ENCODE data around the gene ZNF554.

Gene ZNF554

DNA sequence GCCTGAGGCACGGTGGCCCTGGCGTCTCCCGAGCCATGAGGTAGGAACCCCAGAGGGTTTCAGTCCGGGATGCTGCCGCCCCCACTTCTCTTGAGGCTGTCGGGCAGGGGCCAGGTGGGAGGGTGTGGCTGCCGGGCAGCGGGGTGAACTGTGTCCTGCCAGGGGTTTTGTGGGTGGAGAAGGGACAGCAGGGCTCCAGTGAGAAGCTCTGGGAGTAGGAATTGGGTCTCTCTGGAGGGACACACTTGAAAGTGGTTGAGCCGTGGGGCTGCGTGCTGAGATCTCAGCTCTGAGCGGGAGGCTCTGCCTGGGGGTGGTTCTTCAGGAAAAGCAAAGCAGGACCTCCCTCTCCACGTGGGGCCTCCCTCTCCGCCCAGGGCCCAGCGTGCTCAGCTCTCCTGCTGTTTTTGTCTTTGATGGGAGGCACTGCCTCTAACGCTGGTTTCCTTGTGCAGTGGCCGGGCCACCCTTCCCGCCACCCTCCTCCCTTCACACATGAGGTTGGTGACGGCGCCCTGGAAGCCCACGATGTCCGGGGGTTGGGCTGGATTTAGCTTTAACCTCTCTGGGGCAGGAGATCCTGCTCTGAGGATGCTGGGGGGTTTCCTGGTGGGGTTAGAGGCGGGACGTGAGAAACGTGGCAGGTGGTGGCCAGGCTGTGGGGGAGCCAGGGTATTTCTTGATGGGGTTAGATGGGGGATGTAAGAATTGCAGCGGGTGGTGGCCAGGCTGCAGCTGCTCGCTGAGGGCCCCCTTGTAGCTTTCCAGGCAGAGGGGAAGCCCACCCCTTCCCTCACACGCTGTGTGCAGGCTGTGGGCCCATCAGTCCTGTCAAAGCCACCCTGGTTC lies 15.3 kb upstream of the ZNF554 start:
- Histone ChIP-seq H3K36me3 (ENCODE audit: insufficient read depth, insufficient read length, low read length) (peaks cover 95% of the 10 kb centered on the region), H3K9me3 (ENCODE audit: insufficient read depth, low read length) (no peaks in the 10 kb centered on the region), H3K27me3 (ENCODE audit: insufficient read depth, insufficient read length) (no peaks in the 10 kb centered on the region), H3K9ac (ENCODE audit: insufficient read length, low read depth) (no peak overlapping the region), H3K4me3 (ENCODE audit: insufficient read length, low read depth) (no peak overlapping the region), H3K4me1 (ENCODE audit: insufficient read depth, insufficient read length) (peaks cover 2% of the 10 kb centered on the region)
- no peak for DNase-seq (ENCODE audit: low read depth, low spot score)
- TF ChIP-seq YY1 (IDR thresholded peaks at IDR 0.05; ENCODE audit: insufficient read depth, insufficient read length) (no peak), ZNF274 (IDR thresholded peaks at IDR 0.05; ENCODE audit: low read depth, low read length) (no peak), SUZ12 (IDR thresholded peaks at IDR 0.05; ENCODE audit: extremely low read depth, insufficient read depth, insufficient read length) (no peak)

DNA sequence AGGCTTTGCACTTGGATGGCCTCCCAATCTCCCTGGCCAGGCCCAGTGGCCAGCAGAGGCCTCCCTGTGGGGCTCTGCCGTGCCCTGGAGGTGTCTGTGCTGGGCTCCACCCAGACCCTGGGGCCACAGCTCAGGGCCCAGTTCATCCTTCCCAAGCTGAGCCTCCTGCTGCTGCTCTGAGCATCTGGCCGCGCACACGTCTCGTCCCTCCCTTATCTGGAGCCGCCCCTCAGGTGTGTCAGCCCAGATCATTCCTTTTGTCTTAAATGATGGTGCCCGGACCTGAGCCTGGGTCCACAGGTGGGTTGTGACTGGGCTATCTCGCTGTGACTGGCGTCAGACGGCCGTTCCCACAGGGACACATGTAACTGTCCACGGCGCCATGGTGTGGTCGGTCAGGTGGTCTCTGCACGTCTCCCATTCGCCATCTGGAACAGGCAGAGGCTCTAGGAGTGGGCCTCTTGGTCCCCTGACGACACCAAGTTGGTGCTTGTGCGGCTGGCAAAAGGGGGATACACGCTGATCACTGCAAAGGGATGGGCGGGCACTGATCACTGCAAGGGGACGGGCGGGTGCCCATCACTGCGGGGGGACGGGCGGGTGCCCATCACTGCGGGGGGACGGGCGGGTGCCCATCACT lies 14.3 kb upstream of the ZNF554 start:
- H3K27me3 ChIP-seq (ENCODE audit: insufficient read depth, insufficient read length), result no peaks in the 10 kb centered on the region
- H3K4me3 ChIP-seq (ENCODE audit: insufficient read length, low read depth), result no peak overlapping the region
- H3K9me3 ChIP-seq (ENCODE audit: insufficient read depth, low read length), result no peaks in the 10 kb centered on the region
- H3K36me3 ChIP-seq (ENCODE audit: insufficient read depth, insufficient read length, low read length), result peaks cover 95% of the 10 kb centered on the region
- TF ChIP-seq YY1 (IDR thresholded peaks at IDR 0.05; ENCODE audit: insufficient read depth, insufficient read length), result no peak
- no peak for TF ChIP-seq ZNF274 (IDR thresholded peaks at IDR 0.05; ENCODE audit: low read depth, low read length)
- no peak for TF ChIP-seq SUZ12 (IDR thresholded peaks at IDR 0.05; ENCODE audit: extremely low read depth, insufficient read depth, insufficient read length)
- no peak for DNase-seq (ENCODE audit: low read depth, low spot score)
- H3K9ac ChIP-seq (ENCODE audit: insufficient read length, low read depth), result no peak overlapping the region
- H3K4me1 ChIP-seq (ENCODE audit: insufficient read depth, insufficient read length), result peaks cover 2% of the 10 kb centered on the region

DNA sequence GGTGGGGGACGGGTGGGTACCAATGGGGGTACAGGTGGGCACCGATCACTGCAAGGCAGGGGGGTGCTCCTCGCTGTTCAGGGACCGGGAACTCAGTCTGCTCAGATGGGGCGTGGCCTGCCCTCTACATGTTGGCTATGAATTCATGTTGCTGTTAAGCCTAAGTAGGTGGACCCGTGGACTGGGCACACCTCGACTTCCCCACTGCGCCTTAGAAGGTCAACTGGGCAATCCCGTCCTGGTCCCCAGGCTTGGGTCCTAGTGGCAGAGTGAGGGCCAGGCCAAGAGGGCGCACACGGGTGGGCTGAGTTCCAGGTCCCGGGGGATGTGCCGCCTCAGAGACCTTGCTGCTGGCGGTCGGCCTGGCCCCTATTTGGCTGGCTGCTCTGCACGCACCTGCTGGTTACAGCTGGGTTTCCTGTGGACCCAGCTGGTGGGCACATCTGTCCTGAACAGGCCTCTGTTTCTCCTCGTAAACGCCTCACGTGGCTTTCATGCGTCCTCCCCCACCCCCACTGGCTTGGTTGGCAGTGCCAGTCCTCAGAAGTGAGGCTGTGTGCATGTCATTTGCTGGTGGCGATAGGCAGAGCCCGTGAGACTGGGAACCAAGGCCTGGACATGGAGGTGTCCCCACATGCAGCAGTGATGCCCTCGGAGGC lies 13.5 kb upstream of the ZNF554 start:
- DNase-seq (ENCODE audit: low read depth, low spot score), result no peak
- H3K9ac ChIP-seq (ENCODE audit: insufficient read length, low read depth), result no peak overlapping the region
- peaks cover 2% of the 10 kb centered on the region for H3K4me1 ChIP-seq (ENCODE audit: insufficient read depth, insufficient read length)
- H3K9me3 ChIP-seq (ENCODE audit: insufficient read depth, low read length), result no peaks in the 10 kb centered on the region
- H3K27me3 ChIP-seq (ENCODE audit: insufficient read depth, insufficient read length), result no peaks in the 10 kb centered on the region
- TF ChIP-seq SUZ12 (IDR thresholded peaks at IDR 0.05; ENCODE audit: extremely low read depth, insufficient read depth, insufficient read length) (no peak), ZNF274 (IDR thresholded peaks at IDR 0.05; ENCODE audit: low read depth, low read length) (no peak), YY1 (IDR thresholded peaks at IDR 0.05; ENCODE audit: insufficient read depth, insufficient read length) (no peak)
- H3K4me3 ChIP-seq (ENCODE audit: insufficient read length, low read depth), result no peak overlapping the region
- peaks cover 95% of the 10 kb centered on the region for H3K36me3 ChIP-seq (ENCODE audit: insufficient read depth, insufficient read length, low read length)

DNA sequence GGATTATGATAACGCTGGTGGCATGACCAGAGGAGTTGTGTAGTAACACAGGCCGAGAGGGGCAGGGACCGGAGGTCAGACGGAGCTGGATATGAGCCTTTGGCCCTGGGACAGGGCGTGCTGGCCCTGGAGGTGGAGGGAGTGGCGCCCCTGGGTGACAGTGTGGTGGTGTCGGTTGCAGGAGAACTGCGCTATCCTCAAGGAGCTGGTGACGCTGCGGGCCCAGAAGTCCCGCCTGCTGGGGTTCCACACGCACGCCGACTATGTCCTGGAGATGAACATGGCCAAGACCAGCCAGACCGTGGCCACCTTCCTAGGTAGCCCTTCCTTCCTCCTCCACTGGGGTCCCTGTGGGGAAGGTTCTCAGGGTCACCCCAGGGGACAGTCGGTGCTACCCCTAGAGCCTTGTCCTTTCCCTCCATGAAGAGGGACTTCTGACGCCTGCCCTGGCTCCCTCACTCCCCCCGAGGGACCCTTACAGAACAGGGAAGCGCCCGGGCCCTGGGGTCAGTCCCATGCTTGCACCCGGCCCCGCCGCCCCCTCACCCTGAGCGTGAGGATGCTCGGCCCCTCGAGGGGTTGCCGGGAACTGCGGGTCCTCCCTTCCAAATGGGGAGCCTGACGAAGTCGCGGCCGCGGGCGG lies 12.8 kb upstream of the ZNF554 start:
- TF ChIP-seq YY1 (IDR thresholded peaks at IDR 0.05; ENCODE audit: insufficient read depth, insufficient read length) (no peak), SUZ12 (IDR thresholded peaks at IDR 0.05; ENCODE audit: extremely low read depth, insufficient read depth, insufficient read length) (no peak), ZNF274 (IDR thresholded peaks at IDR 0.05; ENCODE audit: low read depth, low read length) (no peak)
- Histone ChIP-seq H3K36me3 (ENCODE audit: insufficient read depth, insufficient read length, low read length) (peaks cover 95% of the 10 kb centered on the region), H3K9me3 (ENCODE audit: insufficient read depth, low read length) (no peaks in the 10 kb centered on the region), H3K9ac (ENCODE audit: insufficient read length, low read depth) (no peak overlapping the region), H3K27me3 (ENCODE audit: insufficient read depth, insufficient read length) (no peaks in the 10 kb centered on the region), H3K4me3 (ENCODE audit: insufficient read length, low read depth) (no peak overlapping the region), H3K4me1 (ENCODE audit: insufficient read depth, insufficient read length) (peaks cover 2% of the 10 kb centered on the region)
- DNase-seq (ENCODE audit: low read depth, low spot score), result no peak

DNA sequence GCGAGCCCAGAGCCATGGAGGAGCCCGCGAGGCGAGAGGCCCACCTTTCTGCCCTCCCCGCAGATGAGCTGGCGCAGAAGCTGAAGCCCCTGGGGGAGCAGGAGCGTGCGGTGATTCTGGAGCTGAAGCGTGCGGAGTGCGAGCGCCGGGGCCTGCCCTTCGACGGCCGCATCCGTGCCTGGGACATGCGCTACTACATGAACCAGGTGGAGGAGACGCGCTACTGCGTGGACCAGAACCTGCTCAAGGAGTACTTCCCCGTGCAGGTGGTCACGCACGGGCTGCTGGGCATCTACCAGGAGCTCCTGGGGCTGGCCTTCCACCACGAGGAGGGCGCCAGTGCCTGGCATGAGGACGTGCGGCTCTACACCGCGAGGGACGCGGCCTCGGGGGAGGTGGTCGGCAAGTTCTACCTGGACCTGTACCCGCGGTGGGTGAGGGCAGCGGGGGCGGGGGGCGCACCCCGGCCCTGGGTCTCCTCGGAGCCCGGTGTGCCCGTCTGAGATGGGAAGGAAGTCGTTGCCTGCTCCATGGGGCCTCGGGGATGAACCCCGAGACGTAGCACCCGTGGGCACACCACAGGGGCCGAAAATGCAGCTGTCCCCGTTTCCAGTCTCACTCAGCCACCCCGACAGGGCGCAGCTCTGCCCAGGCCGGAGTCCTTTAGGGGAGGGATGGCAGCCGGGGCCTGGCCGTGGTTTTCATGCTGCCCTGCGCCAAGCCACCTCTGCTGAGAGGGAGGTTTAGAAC lies 12.1 kb upstream of the ZNF554 start:
- H3K36me3 ChIP-seq (ENCODE audit: insufficient read depth, insufficient read length, low read length), result peaks cover 98% of the 10 kb centered on the region
- H3K4me3 ChIP-seq (ENCODE audit: insufficient read length, low read depth), result no peak overlapping the region
- no peak for DNase-seq (ENCODE audit: low read depth, low spot score)
- H3K27me3 ChIP-seq (ENCODE audit: insufficient read depth, insufficient read length), result no peaks in the 10 kb centered on the region
- H3K4me1 ChIP-seq (ENCODE audit: insufficient read depth, insufficient read length), result peaks cover 2% of the 10 kb centered on the region
- no peaks in the 10 kb centered on the region for H3K9me3 ChIP-seq (ENCODE audit: insufficient read depth, low read length)
- TF ChIP-seq SUZ12 (IDR thresholded peaks at IDR 0.05; ENCODE audit: extremely low read depth, insufficient read depth, insufficient read length) (no peak), ZNF274 (IDR thresholded peaks at IDR 0.05; ENCODE audit: low read depth, low read length) (no peak), YY1 (IDR thresholded peaks at IDR 0.05; ENCODE audit: insufficient read depth, insufficient read length) (no peak)
- H3K9ac ChIP-seq (ENCODE audit: insufficient read length, low read depth), result no peak overlapping the region

DNA sequence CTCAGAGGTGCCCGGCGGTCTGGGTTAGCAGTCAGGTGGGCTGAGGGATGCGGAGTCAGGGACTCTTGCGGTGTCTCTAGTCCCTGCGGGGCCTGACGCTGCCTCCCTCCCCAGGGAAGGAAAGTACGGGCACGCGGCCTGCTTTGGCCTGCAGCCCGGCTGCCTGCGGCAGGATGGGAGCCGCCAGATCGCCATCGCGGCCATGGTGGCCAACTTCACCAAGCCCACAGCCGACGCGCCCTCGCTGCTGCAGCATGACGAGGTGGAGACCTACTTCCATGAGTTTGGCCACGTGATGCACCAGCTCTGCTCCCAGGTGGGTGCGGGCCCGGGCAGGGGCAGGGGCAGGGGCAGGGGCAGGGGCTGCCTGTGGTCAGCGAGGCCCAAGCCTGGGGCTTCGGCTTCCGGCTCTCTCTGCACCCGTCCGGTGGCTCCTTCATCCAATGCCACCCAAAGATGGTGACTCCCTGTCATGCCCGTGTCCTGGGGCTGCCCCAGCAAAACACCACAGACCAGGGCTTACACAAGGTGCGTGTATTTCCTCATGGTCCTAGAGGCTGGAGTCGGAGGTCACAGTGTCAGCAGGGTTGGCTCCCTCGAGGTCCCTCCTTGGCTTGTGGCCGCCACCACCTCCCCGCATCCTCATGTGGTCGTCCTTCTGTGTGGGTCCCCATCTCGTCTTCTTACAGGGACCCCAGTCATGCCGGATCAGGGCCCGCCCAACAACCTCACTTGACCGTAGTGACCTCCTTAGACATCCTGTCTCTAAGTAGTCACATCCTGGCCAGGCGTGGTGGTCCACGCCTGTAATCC lies 11.3 kb upstream of the ZNF554 start:
- Histone ChIP-seq H3K36me3 (ENCODE audit: insufficient read depth, insufficient read length, low read length) (peaks cover 98% of the 10 kb centered on the region), H3K4me3 (ENCODE audit: insufficient read length, low read depth) (no peak overlapping the region), H3K4me1 (ENCODE audit: insufficient read depth, insufficient read length) (peaks cover 2% of the 10 kb centered on the region), H3K9me3 (ENCODE audit: insufficient read depth, low read length) (no peaks in the 10 kb centered on the region), H3K9ac (ENCODE audit: insufficient read length, low read depth) (no peak overlapping the region), H3K27me3 (ENCODE audit: insufficient read depth, insufficient read length) (no peaks in the 10 kb centered on the region)
- no peak for DNase-seq (ENCODE audit: low read depth, low spot score)
- no peak for TF ChIP-seq ZNF274 (IDR thresholded peaks at IDR 0.05; ENCODE audit: low read depth, low read length)
- TF ChIP-seq SUZ12 (IDR thresholded peaks at IDR 0.05; ENCODE audit: extremely low read depth, insufficient read depth, insufficient read length), result no peak
- no peak for TF ChIP-seq YY1 (IDR thresholded peaks at IDR 0.05; ENCODE audit: insufficient read depth, insufficient read length)

Data from NT2/D1 (cell line).